T-helper 1 cell (primary cell): ENCODE data around the gene SON.

Source experiments
- DNase-seq, 5 donors: peaks; one replicate each; pipeline ENCODE4 v3.0.0-alpha.2; 2012 to 2020

Gene SON

GRCh38 chr21:33543505-33544129 lies 779 bp downstream of the SON start:
- DNase-seq, result peak in 2 of 5 donors; percentile 53 to 74

GRCh38 chr21:33544451-33545195 lies 1.8 kb downstream of the SON start:
- no peak for DNase-seq

GRCh38 chr21:33546086-33546485 lies 3.2 kb downstream of the SON start:
- DNase-seq, result no peak

GRCh38 chr21:33549848-33550771 lies 7.3 kb downstream of the SON start:
- no peak for DNase-seq

GRCh38 chr21:33550772-33551660 lies 8.2 kb downstream of the SON start:
- DNase-seq, result no peak

GRCh38 chr21:33551664-33552063 lies 8.8 kb downstream of the SON start:
- no peak for DNase-seq

GRCh38 chr21:33552093-33552998 lies 9.5 kb downstream of the SON start:
- DNase-seq, result no peak

GRCh38 chr21:33552999-33553598 lies 10.3 kb downstream of the SON start:
- DNase-seq, result no peak

- no peak for DNase-seq
Measured at GRCh38 chr21:33554236-33554981, 11.6 kb downstream of the SON start.

GRCh38 chr21:33554982-33555344 lies 12.1 kb downstream of the SON start:
- no peak for DNase-seq

GRCh38 chr21:33557447-33557846 lies 14.6 kb downstream of the SON start:
- no peak for DNase-seq

GRCh38 chr21:33558777-33559421 lies 16.1 kb downstream of the SON start:
- DNase-seq, result no peak

- DNase-seq, result no peak
Measured at GRCh38 chr21:33559813-33560212, 17.0 kb downstream of the SON start.

- no peak for DNase-seq
Measured at GRCh38 chr21:33560965-33561364, 18.1 kb downstream of the SON start.

- no peak for DNase-seq
Measured at GRCh38 chr21:33561373-33561772, 18.5 kb downstream of the SON start.

GRCh38 chr21:33562389-33562788 lies 19.6 kb downstream of the SON start:
- no peak for DNase-seq

GRCh38 chr21:33566514-33566913 lies 23.7 kb downstream of the SON start:
- DNase-seq, result no peak

GRCh38 chr21:33567914-33568313 lies 25.1 kb downstream of the SON start:
- DNase-seq, result no peak

GRCh38 chr21:33568448-33568847 lies 25.6 kb downstream of the SON start:
- no peak for DNase-seq

GRCh38 chr21:33569991-33570390 lies 27.2 kb downstream of the SON start:
- no peak for DNase-seq
